HG02610 (cell line): ENCODE measurements around the gene FBXW10B.
"Not testable (repeated sequence)": the region's sequence is repeated elsewhere in the genome, so short reads cannot be mapped to it uniquely, and the experiment has no call there.

Experiments used
- ATAC-seq: cut with Tn5 transposase; IDR thresholded peaks from one replicate; pipeline ENCODE4 v1.9.1; 2021; ENCODE audit warnings: mild to moderate bottlenecking, moderate library complexity; ENCODE audit not compliant: unreplicated experiment

FBXW10B gene

DNA sequence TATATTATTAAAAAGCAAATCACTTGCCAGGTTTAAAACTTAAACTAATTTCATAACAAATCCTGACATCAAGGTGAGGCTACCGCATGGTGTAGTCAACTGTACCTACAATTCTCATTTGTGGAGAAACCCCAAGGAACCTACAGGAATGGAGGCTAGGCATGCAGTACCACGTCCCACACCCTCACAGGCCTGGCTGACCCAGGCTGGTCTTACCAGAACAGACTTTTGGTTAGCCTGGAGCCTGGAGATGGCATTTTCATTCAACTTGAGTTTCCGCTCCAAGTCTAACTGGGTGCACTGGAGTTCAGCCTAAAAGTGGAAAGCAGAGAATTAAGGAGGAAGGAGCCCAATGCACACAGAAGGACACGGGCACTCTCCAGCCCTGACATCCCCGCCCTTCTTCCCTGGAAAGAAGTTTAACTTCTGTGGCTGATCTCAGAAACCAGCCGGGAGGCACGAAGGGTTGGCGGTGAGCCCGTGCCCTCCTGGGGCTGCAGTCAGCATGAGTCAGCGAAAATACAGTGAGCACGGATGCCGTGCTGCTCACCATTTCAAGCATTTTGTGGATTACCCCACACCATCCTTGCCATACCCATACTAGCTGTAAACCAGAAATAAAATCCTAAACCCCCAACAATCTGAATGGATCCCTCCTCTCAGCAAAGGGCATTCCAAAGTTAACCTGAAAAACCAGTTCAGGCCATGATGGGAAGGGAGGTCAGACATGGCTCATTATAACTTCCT, 23.2 kb upstream of the FBXW10B start:
- ATAC-seq, result not testable (repeated sequence)

GRCh38 chr17:15642014-15642413, 22.5 kb upstream of the FBXW10B start:
- ATAC-seq, result not testable (repeated sequence)

DNA sequence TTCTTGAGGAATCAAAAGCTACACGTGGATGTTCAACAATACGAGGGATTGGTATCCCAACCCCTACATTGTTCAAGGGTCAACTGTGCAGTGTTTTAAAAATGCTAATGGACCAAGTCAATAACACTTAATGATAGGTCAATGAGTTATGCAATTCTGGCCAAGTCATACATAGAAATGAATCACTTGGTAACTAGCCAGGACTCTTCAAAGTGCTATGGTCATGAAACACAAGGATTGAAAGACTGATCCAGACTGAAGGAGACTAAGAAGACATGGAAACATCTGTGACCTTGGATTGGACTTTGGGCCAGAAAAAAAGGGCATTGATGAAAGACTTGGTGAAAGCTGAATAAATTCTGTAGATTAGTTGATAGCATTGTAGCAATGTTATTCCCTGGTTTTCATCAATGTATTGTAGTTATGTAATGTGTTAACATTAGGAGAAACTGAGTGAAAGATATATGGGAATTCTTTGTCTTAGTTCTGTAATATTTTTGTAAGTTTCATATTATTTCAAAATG, 11.5 kb upstream of the FBXW10B start:
- not testable (repeated sequence) for ATAC-seq

GRCh38 chr17:15629991-15630390, 10.5 kb upstream of the FBXW10B start:
- ATAC-seq, result not testable (repeated sequence)

- not testable (repeated sequence) for ATAC-seq
Observed at GRCh38 chr17:15623661-15624209, 4.2 kb upstream of the FBXW10B start.

- ATAC-seq, result not testable (repeated sequence)
Observed at GRCh38 chr17:15623255-15623654, 3.8 kb upstream of the FBXW10B start.

DNA sequence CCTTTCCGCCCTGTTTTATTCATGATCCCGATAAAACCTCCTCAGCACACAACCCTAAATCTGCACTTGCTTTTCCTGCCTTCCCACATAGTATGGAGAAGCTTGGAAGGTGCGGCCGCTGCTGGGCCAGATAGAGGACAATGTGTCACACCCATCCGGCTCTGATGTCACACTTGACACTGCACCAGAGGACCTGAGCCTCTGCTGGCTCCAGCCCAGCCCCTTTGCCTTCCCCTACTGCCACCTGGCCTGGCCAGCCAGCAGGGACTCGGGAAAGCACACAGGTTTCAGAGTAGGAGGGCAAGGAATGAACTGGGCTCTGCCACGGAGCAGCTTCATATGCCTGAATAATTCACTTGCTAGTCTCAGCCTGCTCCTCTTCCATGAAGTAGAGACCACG, 2.6 kb upstream of the FBXW10B start:
- not testable (repeated sequence) for ATAC-seq

GRCh38 chr17:15616828-15617227, 2.7 kb downstream of the FBXW10B start:
- ATAC-seq, result not testable (repeated sequence)

DNA sequence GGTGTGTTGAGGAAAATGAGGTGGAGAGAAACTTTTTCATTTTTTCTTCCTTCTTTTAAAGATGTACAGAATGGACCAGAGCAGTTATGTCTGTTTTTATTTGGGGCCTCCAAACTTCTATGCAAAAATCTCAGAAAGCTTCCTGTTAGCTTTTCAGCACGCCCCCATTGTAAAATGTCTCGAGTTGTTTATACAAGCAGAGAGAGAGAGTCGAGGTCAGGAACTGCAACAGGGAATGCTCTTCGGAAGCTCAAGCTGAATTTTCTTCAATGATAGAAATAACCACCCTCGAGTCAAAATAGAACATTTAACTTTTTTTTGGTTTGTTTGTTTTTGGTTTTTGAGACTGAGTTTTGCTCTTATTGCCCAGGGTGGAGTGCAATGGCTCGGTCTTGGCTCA, 3.7 kb downstream of the FBXW10B start:
- ATAC-seq, result not testable (repeated sequence)

DNA sequence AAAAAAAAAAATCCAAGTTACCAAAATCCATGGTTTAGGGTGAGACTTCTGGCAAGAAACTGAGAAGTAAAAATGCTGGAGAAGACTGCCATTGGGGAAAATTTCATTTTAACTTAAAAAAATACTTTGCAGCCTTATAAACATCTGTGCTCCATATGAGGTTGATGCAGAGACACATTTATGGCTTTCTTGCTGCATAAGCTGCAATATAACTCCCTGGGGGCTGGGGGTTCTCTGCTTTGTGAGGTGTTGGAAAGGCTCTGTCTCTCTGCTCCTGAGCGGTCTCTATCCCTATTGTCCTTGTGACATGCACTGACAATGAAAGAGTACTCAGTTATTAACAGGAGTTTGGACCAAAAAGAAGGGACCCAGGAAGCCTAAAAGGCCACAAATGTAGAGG, 6.4 kb downstream of the FBXW10B start:
- not testable (repeated sequence) for ATAC-seq

GRCh38 chr17:15592960-15593359, 26.5 kb downstream of the FBXW10B start:
- not testable (repeated sequence) for ATAC-seq

GRCh38 chr17:15591986-15592385, 27.5 kb downstream of the FBXW10B start:
- ATAC-seq, result not testable (repeated sequence)

DNA sequence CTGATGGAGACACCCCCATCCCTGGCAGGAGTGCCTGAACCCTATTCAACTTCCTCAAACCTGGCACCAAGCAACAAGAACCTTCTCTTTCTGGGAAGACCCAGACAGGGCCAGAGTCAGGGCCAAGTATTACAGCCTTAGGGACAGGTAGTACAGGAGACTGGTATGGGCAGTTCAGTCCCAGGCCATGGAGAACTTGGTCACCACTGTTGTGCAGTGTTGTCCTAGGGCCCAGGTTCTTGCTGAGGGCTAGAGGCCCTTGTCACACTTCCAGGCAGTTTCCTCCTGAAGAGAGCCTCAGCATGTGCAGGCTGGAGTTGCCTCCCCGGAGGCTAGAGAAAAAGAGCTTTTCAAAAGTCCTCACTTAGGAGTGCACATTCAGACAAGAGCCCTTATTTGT, 28.7 kb downstream of the FBXW10B start:
- ATAC-seq, result not testable (repeated sequence)

- ATAC-seq, result peak; percentile 87
Observed at GRCh38 chr17:15589544-15590536, 29.7 kb downstream of the FBXW10B start.

DNA sequence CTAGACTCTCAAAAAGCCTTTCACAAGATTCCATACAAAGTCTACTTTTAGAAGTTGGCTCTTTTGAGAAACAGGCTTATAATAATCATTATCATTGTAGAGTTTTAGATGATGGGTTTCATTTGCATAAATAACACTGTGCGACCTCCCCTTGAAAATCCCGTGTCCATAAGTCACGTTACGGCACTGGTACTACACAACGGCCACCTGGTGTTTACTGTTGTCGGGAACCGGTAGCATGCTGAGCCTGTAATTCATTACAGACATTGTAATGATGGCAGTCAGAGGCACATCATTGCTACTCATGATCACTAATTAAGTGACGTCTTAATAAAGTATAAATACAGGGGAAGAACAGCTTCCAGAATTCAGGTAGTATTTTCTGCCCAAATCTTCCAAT, 31.5 kb downstream of the FBXW10B start:
- ATAC-seq, result not testable (repeated sequence)

DNA sequence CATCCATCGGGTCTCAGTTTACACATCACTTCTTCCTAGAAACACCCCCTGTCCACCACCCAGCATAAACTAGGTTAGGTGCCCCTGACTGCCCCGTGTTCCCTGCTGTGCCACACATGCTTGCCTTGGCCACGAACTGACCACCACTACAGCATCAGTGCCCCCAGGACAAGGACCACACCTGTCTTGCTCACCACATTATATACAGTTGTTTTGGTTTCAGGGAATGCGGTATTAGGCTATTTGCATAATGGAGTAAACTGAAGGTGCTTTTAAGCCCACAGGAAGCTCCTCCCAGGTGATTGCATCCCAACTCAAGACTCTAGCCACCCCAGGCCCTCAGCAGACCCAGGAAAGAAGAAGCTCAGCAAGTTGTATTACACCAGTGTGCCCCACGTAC, 36.2 kb downstream of the FBXW10B start:
- not testable (repeated sequence) for ATAC-seq

GRCh38 chr17:15581462-15581861, 38.0 kb downstream of the FBXW10B start:
- not testable (repeated sequence) for ATAC-seq

- ATAC-seq, result not testable (repeated sequence)
Observed at GRCh38 chr17:15576848-15577247, 42.7 kb downstream of the FBXW10B start.

GRCh38 chr17:15574660-15575059, 44.8 kb downstream of the FBXW10B start:
- not testable (repeated sequence) for ATAC-seq

DNA sequence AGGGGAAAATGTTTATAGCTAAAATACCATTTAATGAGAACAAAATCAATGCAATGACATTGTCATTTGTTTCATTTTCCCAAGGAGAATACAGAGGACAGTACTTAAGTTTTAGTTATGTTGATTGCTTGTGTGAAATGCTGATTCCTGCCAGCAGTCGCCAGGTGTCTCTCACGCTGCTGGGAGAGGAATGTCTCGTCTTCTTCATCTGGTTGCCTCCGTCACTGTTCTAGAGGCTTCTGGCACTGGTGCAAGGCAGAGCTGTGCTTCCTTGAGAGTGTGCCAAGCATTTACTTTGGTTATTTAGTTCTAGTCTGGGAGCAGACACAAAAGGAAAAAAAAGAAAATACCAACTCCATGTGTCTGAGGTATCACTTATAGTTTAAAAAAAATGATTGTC, 45.6 kb downstream of the FBXW10B start:
- not testable (repeated sequence) for ATAC-seq
